ACHN (cell line): ENCODE results near the gene CCDC194.

Experiments
- DNase-seq: peaks from one replicate; pipeline ENCODE4 v3.0.0-alpha.2; 2015
- in situ Hi-C: cut with HindIII; loops from 2 replicates; pipeline ENCODE4 v1.10.0; 2017; ENCODE audit warnings: low sequenced_read_pairs, low pct_ligation_motif_present, low pct_unique_long_range_greater_than_20kb

The CCDC194 gene

GRCh38 chr19:17347877-17348276 is 46.1 kb downstream of the CCDC194 start:
- in situ Hi-C loops = no loop called here
- no peak for DNase-seq

- in situ Hi-C loops = no loop called here
- DNase-seq = no peak
Measured at GRCh38 chr19:17347361-17347760, 46.6 kb downstream of the CCDC194 start.

- in situ Hi-C loops = no loop called here
- DNase-seq = peak; percentile 62
Measured at GRCh38 chr19:17346109-17346671, 47.8 kb downstream of the CCDC194 start.

- DNase-seq = no peak
- in situ Hi-C loops = no loop called here
Measured at GRCh38 chr19:17341845-17342244, 52.2 kb downstream of the CCDC194 start.

- no peak for DNase-seq
- in situ Hi-C loops = no loop called here
Measured at GRCh38 chr19:17341386-17341785, 52.6 kb downstream of the CCDC194 start.

GRCh38 chr19:17340871-17341357 is 53.1 kb downstream of the CCDC194 start:
- in situ Hi-C loops = no loop called here
- no peak for DNase-seq
